HG02798 (cell line): Measurements from ENCODE around the gene CHST2.
A peak's percentile ranks its signal among the peaks of the same experiment; 100 is the strongest.

ENCODE experiments used
- ATAC-seq: cut with Tn5 transposase; IDR thresholded peaks from one replicate; pipeline ENCODE4 v1.9.1; 2021; ENCODE audit warnings: mild to moderate bottlenecking; ENCODE audit not compliant: unreplicated experiment, poor library complexity

Gene CHST2

GRCh38 chr3:143128227-143128955 lies 8.8 kb downstream of the CHST2 start:
- no peak for ATAC-seq

- no peak for ATAC-seq
Observed at GRCh38 chr3:143132246-143132980, 12.8 kb downstream of the CHST2 start.

- ATAC-seq, result no peak
Observed at GRCh38 chr3:143134471-143134870, 14.9 kb downstream of the CHST2 start.

GRCh38 chr3:143135150-143135549 lies 15.6 kb downstream of the CHST2 start:
- no peak for ATAC-seq

- no peak for ATAC-seq
Observed at GRCh38 chr3:143137435-143138036, 18.0 kb downstream of the CHST2 start.

- ATAC-seq, result no peak
Observed at GRCh38 chr3:143138953-143139352, 19.4 kb downstream of the CHST2 start.

- ATAC-seq, result no peak
Observed at GRCh38 chr3:143139762-143140161, 20.2 kb downstream of the CHST2 start.

- ATAC-seq, result no peak
Observed at GRCh38 chr3:143140550-143140949, 21.0 kb downstream of the CHST2 start.

- no peak for ATAC-seq
Observed at GRCh38 chr3:143142354-143142753, 22.8 kb downstream of the CHST2 start.

- no peak for ATAC-seq
Observed at GRCh38 chr3:143145906-143146305, 26.3 kb downstream of the CHST2 start.

GRCh38 chr3:143146486-143147274 lies 27.1 kb downstream of the CHST2 start:
- no peak for ATAC-seq

- no peak for ATAC-seq
Observed at GRCh38 chr3:143147707-143148106, 28.1 kb downstream of the CHST2 start.

GRCh38 chr3:143150071-143150470 lies 30.5 kb downstream of the CHST2 start:
- no peak for ATAC-seq

GRCh38 chr3:143151004-143151731 lies 31.6 kb downstream of the CHST2 start:
- ATAC-seq, result no peak

GRCh38 chr3:143152043-143152442 lies 32.5 kb downstream of the CHST2 start:
- ATAC-seq, result no peak

- no peak for ATAC-seq
Observed at GRCh38 chr3:143155756-143156155, 36.2 kb downstream of the CHST2 start.

- peak; percentile 83 for ATAC-seq
Observed at GRCh38 chr3:143158014-143158988, 38.7 kb downstream of the CHST2 start.

GRCh38 chr3:143160437-143160836 lies 40.9 kb downstream of the CHST2 start:
- ATAC-seq, result no peak

GRCh38 chr3:143163562-143164100 lies 44.1 kb downstream of the CHST2 start:
- no peak for ATAC-seq
